ENCODE results near the gene PIP5K1A. TPM values are rescaled to one million over a fixed set of nuclear protein-coding genes. Genes with fewer than 3 reads are reported as not detected.

The PIP5K1A gene
- polyA plus RNA-seq, 1 of the 3 experiments (the other 2 are of a cell fraction), result 66.0 TPM

DNA sequence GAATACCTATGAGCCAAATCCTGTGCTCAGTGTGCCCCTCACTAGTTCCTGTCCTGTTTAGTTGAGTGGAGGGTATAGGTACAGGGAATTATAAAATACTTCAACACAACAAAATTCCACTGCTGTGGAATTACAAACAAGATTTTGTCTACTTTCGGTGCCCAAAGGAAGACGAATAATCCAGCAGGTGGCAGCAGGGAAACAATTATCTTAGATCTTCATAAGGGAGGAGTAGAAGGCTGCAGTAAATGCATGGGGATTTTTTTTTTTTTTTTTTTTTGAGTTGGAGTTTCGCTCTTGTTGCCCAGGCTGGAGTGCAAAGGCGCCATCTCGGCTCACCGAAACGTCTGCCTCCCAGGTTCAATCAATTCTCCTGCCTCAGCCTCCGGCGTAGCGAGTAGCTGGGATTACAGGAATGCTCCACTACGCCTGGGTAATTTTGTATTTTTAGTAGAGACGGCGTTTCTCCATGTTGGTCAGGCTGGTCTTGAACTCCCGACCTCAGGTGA is 2.0 kb upstream of the PIP5K1A start:
- ChIA-PET CTCF (interaction anchor here (0.9 to 3.0 kb wide), 2 partner anchors 53 to 55 kb away, joined by 4 to 27 read pairs; no protein-coding TSS in a partner anchor), POLR2A (interaction anchor here (0.7 kb wide), 1 partner anchor 32 kb away, joined by 3 read pairs; no protein-coding TSS in a partner anchor)
- peaks cover 5 to 10% of the 10 kb centered on the region in 2 experiments; a peak in 3 of 4 replicates for H3K4me1 ChIP-seq (ENCODE audit: control insufficient read depth in 1 of 2, insufficient read depth in 2 of 2, low read depth in 1 of 2, low read length in 1 of 2)
- no peaks in the 10 kb centered on the region for H3K9me3 ChIP-seq
- H3K9me2 ChIP-seq, result no peaks in the 10 kb centered on the region
- peaks cover 0 to 5% of the 10 kb centered on the region in 2 experiments for H3K36me3 ChIP-seq (replicated peaks in 1 of 2; ENCODE audit: control insufficient read depth in 1 of 2, insufficient read depth in 2 of 2, low read length in 1 of 2)
- H4K20me1 ChIP-seq (ENCODE audit: insufficient read depth), result peaks cover 19% of the 10 kb centered on the region
- H3F3A ChIP-seq (replicated peaks; ENCODE audit: insufficient read depth), result peaks cover 46% of the 10 kb centered on the region
- peak overlapping the region; percentile 61 for H3K4me2 ChIP-seq
- peak; percentile 62 for DNase-seq
- peaks cover 30% of the 10 kb centered on the region for H3K79me2 ChIP-seq (ENCODE audit: insufficient read depth)
- H3K9ac ChIP-seq, result peak overlapping the region; percentile 53; the same call in 1 of the 2 replicates
- peak overlapping the region; percentile 12 to 51; a peak in 3 of 4 replicates for H3K4me3 ChIP-seq (ENCODE audit: low read depth in 2 of 2, low read length in 1 of 2)
- 25% methylated on average over 14 of the region's 14 CpGs for WGBS (ENCODE audit: low lambda C conversion rate)
- H3K27me3 ChIP-seq (ENCODE audit: insufficient read depth), result no peaks in the 10 kb centered on the region
- peak overlapping the region; percentile 91 for H2AFZ ChIP-seq (ENCODE audit: low read depth)
- H3K27ac ChIP-seq (ENCODE audit: low read depth in 2 of 2, low read length in 1 of 2), result peak overlapping the region; percentile 80 to 93
- TF ChIP-seq TCF12 (IDR thresholded peaks at IDR 0.05) (no peak), POLR2AphosphoS5 (IDR thresholded peaks at IDR 0.05; ENCODE audit: low read depth, low read length) (no peak), FOXJ3 (CRISPR knock-in tag; IDR thresholded peaks at IDR 0.05) (no peak), CHD2 (IDR thresholded peaks at IDR 0.05; ENCODE audit: low read length, partially characterized antibody) (no peak), PBX3 (IDR thresholded peaks at IDR 0.05) (no peak), USF1 (IDR thresholded peaks at IDR 0.05; ENCODE audit: borderline replicate concordance, low read depth) (no peak), ZBTB33 (IDR thresholded peaks at IDR 0.05; ENCODE audit: borderline replicate concordance, low read depth) (no peak), ELF1 (IDR thresholded peaks at IDR 0.05) (no peak), FOXM1 (IDR thresholded peaks at IDR 0.05; ENCODE audit: low read depth) (no peak), CTCF (IDR thresholded peaks at IDR 0.05) (peak; percentile 79), MEF2A (IDR thresholded peaks at IDR 0.05; ENCODE audit: borderline replicate concordance, low read depth) (no peak), RAD21 (IDR thresholded peaks at IDR 0.05; ENCODE audit: low read length) (peak; percentile 66), JUND (IDR thresholded peaks at IDR 0.05) (no peak), GABPA (IDR thresholded peaks at IDR 0.05; ENCODE audit: low read depth) (no peak), SIN3A (IDR thresholded peaks at IDR 0.05; ENCODE audit: borderline replicate concordance, low read depth, low read length) (no peak), EP300 (IDR thresholded peaks at IDR 0.05; ENCODE audit: borderline replicate concordance in 1 of 2, low read depth in 1 of 2, low read length in 1 of 2) (peak in 1 of 2 experiments; percentile 14; a peak in 1 of 4 replicates), GATA2 (CRISPR knock-in tag; IDR thresholded peaks at IDR 0.05) (peak; percentile 72), YY1 (IDR thresholded peaks at IDR 0.05; ENCODE audit: low read depth) (no peak), SMC3 (IDR thresholded peaks at IDR 0.05; ENCODE audit: low read depth, low read length) (peak; percentile 60), NFIC (IDR thresholded peaks at IDR 0.05; ENCODE audit: borderline replicate concordance) (no peak), NRF1 (IDR thresholded peaks at IDR 0.05; ENCODE audit: low read depth, low read length) (no peak), RCOR1 (IDR thresholded peaks at IDR 0.05; ENCODE audit: low read length) (peak; percentile 58; the same call in 1 of the 2 replicates), EZH2phosphoT487 (IDR thresholded peaks at IDR 0.05; ENCODE audit: borderline replicate concordance, low read depth) (no peak), MXI1 (IDR thresholded peaks at IDR 0.05; ENCODE audit: low read depth, low read length) (no peak)
- TF ChIP-seq, protein P1, sequence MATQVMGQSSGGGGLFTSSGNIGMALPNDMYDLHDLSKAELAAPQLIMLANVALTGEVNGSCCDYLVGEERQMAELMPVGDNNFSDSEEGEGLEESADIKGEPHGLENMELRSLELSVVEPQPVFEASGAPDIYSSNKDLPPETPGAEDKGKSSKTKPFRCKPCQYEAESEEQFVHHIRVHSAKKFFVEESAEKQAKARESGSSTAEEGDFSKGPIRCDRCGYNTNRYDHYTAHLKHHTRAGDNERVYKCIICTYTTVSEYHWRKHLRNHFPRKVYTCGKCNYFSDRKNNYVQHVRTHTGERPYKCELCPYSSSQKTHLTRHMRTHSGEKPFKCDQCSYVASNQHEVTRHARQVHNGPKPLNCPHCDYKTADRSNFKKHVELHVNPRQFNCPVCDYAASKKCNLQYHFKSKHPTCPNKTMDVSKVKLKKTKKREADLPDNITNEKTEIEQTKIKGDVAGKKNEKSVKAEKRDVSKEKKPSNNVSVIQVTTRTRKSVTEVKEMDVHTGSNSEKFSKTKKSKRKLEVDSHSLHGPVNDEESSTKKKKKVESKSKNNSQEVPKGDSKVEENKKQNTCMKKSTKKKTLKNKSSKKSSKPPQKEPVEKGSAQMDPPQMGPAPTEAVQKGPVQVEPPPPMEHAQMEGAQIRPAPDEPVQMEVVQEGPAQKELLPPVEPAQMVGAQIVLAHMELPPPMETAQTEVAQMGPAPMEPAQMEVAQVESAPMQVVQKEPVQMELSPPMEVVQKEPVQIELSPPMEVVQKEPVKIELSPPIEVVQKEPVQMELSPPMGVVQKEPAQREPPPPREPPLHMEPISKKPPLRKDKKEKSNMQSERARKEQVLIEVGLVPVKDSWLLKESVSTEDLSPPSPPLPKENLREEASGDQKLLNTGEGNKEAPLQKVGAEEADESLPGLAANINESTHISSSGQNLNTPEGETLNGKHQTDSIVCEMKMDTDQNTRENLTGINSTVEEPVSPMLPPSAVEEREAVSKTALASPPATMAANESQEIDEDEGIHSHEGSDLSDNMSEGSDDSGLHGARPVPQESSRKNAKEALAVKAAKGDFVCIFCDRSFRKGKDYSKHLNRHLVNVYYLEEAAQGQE (IDR thresholded peaks at IDR 0.05; ENCODE audit: low read depth, low read length), result no peak

All from SK-N-SH (cell line).